OCI-LY1 (cell line): ENCODE measurements around the gene DMPK.
A peak's percentile ranks its signal among the peaks of the same experiment; 100 is the strongest.

Experiments
- H2AFZ ChIP-seq: fragments of 200-600 bp; sonication (generic), shearing (Covaris generic); 2 replicates; pipeline ENCODE4 v1.6.0; 2014; ENCODE audit warnings: antibody characterized with exemption, mild to moderate bottlenecking, low read length
- H3F3A ChIP-seq: fragments of 200-600 bp; sonication (generic), shearing (Covaris generic); 2 replicates; pipeline ENCODE4 v1.6.0; 2014; ENCODE audit warnings: mild to moderate bottlenecking, antibody characterized with exemption, low read length, moderate library complexity; ENCODE audit not compliant: insufficient read depth
- H3K27ac ChIP-seq: fragments of 200-600 bp; sonication (generic); 2 replicates; pipeline ENCODE4 v1.5.1; 2014; ENCODE audit warnings: low read length, mixed run types, mild to moderate bottlenecking, low read depth; ENCODE audit not compliant: poor library complexity, severe bottlenecking
- H3K27me3 ChIP-seq: fragments of 200-600 bp; sonication (generic); 2 replicates; pipeline ENCODE4 v1.6.0; 2014; ENCODE audit warnings: antibody characterized with exemption, mild to moderate bottlenecking, low read length, moderate library complexity; ENCODE audit not compliant: insufficient read depth
- H3K36me3 ChIP-seq: fragments of 200-600 bp; sonication (generic); 2 replicates; pipeline ENCODE4 v1.6.1; 2014; ENCODE audit warnings: mild to moderate bottlenecking, antibody characterized with exemption, low read length, moderate library complexity, mixed read lengths; ENCODE audit not compliant: insufficient read depth
- H3K4me1 ChIP-seq: fragments of 200-600 bp; sonication (generic); 2 replicates; pipeline ENCODE4 v1.5.1; 2014; ENCODE audit warnings: mild to moderate bottlenecking, low read length, moderate library complexity; ENCODE audit not compliant: insufficient read depth, severe bottlenecking
- H3K4me2 ChIP-seq: fragments of 200-600 bp; sonication (generic), shearing (Covaris generic); 2 replicates; pipeline ENCODE4 v1.6.1; 2014; ENCODE audit warnings: low read length
- H3K4me3 ChIP-seq: fragments of 200-600 bp; sonication (generic); 2 replicates; pipeline ENCODE4 v1.5.1; 2014; ENCODE audit warnings: low read length, low read depth, mild to moderate bottlenecking, mixed read lengths; ENCODE audit not compliant: poor library complexity, severe bottlenecking
- H3K79me2 ChIP-seq: fragments of 200-600 bp; shearing (Covaris generic); 2 replicates; pipeline ENCODE4 v1.6.1; 2016; ENCODE audit warnings: mixed run types, low read length, mixed read lengths; ENCODE audit not compliant: insufficient read depth
- H3K9ac ChIP-seq: fragments of 200-600 bp; sonication (generic), shearing (Covaris generic); 2 replicates; pipeline ENCODE4 v1.6.1; 2014; ENCODE audit warnings: mild to moderate bottlenecking, low read length, mixed read lengths
- H3K9me2 ChIP-seq: fragments of 200-600 bp; sonication (generic), shearing (Covaris generic); 2 replicates; pipeline ENCODE4 v1.6.1; 2014; ENCODE audit warnings: low read depth, mild to moderate bottlenecking, low read length, mixed read lengths
- H3K9me3 ChIP-seq: fragments of 200-600 bp; shearing (Covaris generic); 2 replicates; pipeline ENCODE4 v1.6.1; 2014; ENCODE audit warnings: low read length, mixed read lengths
- H4K20me1 ChIP-seq: fragments of 200-600 bp; sonication (generic), shearing (Covaris generic); 2 replicates; pipeline ENCODE4 v1.6.0; 2016; ENCODE audit warnings: mild to moderate bottlenecking, low read length; ENCODE audit not compliant: insufficient read depth
- CTCF ChIP-seq: fragments of 200-600 bp; sonication (generic), shearing (Covaris generic); IDR thresholded peaks from 2 replicates; pipeline ENCODE4 v1.5.1; 2017; ENCODE audit warnings: mild to moderate bottlenecking, antibody characterized with exemption, low read length, moderate library complexity, mixed read lengths
- EZH2 ChIP-seq: fragments of 200-600 bp; sonication (generic), shearing (Covaris generic); IDR thresholded peaks from 2 replicates; pipeline ENCODE4 v1.8.0; 2017; ENCODE audit warnings: borderline replicate concordance, mixed run types, mild to moderate bottlenecking, antibody characterized with exemption, low read length, moderate library complexity, mixed read lengths

DMPK gene

DNA sequence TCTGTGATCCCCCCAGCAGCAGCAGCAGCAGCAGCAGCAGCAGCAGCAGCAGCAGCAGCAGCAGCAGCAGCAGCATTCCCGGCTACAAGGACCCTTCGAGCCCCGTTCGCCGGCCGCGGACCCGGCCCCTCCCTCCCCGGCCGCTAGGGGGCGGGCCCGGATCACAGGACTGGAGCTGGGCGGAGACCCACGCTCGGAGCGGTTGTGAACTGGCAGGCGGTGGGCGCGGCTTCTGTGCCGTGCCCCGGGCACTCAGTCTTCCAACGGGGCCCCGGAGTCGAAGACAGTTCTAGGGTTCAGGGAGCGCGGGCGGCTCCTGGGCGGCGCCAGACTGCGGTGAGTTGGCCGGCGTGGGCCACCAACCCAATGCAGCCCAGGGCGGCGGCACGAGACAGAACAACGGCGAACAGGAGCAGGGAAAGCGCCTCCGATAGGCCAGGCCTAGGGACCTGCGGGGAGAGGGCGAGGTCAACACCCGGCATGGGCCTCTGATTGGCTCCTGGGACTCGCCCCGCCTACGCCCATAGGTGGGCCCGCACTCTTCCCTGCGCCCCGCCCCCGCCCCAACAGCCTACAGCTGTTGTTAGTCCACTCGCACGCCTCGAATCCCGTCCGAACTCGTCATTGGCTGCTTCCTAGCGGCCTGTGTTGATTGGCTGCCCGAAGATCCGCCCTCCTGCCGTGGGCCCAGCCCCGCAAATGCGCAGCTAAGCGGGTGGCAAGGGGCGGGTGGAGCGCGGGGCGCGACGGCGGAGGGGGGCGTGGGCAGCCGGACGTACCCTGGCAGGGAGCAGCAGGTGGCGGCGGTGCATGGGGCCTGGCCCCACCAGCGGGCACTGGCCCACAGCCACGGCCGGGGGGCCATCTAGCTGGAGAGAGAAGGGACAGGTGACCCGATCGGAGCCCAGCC lies 11.8 kb downstream of the DMPK start:
- Histone ChIP-seq H3K79me2 (no peaks in the 10 kb centered on the region), H3K4me2 (peak overlapping the region; percentile 86), H3K9me2 (no peaks in the 10 kb centered on the region), H3K9me3 (no peaks in the 10 kb centered on the region), H4K20me1 (no peaks in the 10 kb centered on the region), H2AFZ (no peak overlapping the region), H3K27me3 (no peaks in the 10 kb centered on the region; the same call in 1 of the 2 replicates), H3K36me3 (no peaks in the 10 kb centered on the region), H3K4me1 (peaks cover 34% of the 10 kb centered on the region), H3K9ac (peak overlapping the region; percentile 51), H3F3A (no peaks in the 10 kb centered on the region), H3K4me3 (peak overlapping the region; percentile 62), H3K27ac (peak overlapping the region; percentile 58)
- TF ChIP-seq CTCF (peak; percentile 87), EZH2 (no peak)

DNA sequence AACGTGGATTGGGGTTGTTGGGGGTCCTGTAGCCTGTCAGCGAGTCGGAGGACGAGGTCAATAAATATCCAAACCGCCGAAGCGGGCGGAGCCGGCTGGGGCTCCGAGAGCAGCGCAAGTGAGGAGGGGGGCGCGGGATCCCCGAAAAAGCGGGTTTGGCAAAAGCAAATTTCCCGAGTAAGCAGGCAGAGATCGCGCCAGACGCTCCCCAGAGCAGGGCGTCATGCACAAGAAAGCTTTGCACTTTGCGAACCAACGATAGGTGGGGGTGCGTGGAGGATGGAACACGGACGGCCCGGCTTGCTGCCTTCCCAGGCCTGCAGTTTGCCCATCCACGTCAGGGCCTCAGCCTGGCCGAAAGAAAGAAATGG lies 12.5 kb downstream of the DMPK start:
- Histone ChIP-seq H2AFZ (no peak overlapping the region), H3K79me2 (no peaks in the 10 kb centered on the region), H4K20me1 (no peaks in the 10 kb centered on the region), H3F3A (no peaks in the 10 kb centered on the region), H3K4me1 (peaks cover 34% of the 10 kb centered on the region), H3K36me3 (no peaks in the 10 kb centered on the region), H3K9me2 (no peaks in the 10 kb centered on the region), H3K27ac (peak overlapping the region; percentile 58), H3K9me3 (no peaks in the 10 kb centered on the region), H3K9ac (peak overlapping the region; percentile 51), H3K4me2 (peak overlapping the region; percentile 86), H3K27me3 (no peaks in the 10 kb centered on the region; the same call in 1 of the 2 replicates), H3K4me3 (peak overlapping the region; percentile 62)
- TF ChIP-seq EZH2 = no peak
- TF ChIP-seq CTCF = no peak

GRCh38 chr19:45768984-45769782 lies 13.1 kb downstream of the DMPK start, which contains the start of gene SIX5:
Gene SIX5, minus strand, starts transcription at chr19:45769252. Its CDS starts 408 bp downstream, at chr19:45768844.
- peak within 1 kb of the TSS; percentile 58 for H3K27ac ChIP-seq
- no peaks in the 10 kb centered on the region for H3K9me3 ChIP-seq
- no peak within 1 kb of the TSS for H2AFZ ChIP-seq
- H3K4me3 ChIP-seq = peak within 1 kb of the TSS; percentile 76
- no peaks in the 10 kb centered on the region for H3K9me2 ChIP-seq
- H3K79me2 ChIP-seq = no peaks in the 10 kb centered on the region
- H3K36me3 ChIP-seq = no peaks in the 10 kb centered on the region
- TF ChIP-seq EZH2 (no peak), CTCF (no peak)
- peak within 1 kb of the TSS; percentile 95 for H3K4me2 ChIP-seq
- H4K20me1 ChIP-seq = no peaks in the 10 kb centered on the region
- H3K9ac ChIP-seq = peak within 1 kb of the TSS; percentile 83
- H3K4me1 ChIP-seq = peaks cover 34% of the 10 kb centered on the region
- H3K27me3 ChIP-seq = no peaks in the 10 kb centered on the region; the same call in 1 of the 2 replicates
- no peaks in the 10 kb centered on the region for H3F3A ChIP-seq
